ENCODE measurements around the gene IFT88. TPM values are rescaled to one million over a fixed set of nuclear protein-coding genes. Genes with fewer than 3 reads are reported as not detected.
"Not testable (repeated sequence)": the region's sequence is repeated elsewhere in the genome, so short reads cannot be mapped to it uniquely, and the experiment has no call there.

IFT88 gene
- total and polyA plus RNA-seq, 4 donors, result 8.7 to 59.0 (median 14.6) TPM

DNA sequence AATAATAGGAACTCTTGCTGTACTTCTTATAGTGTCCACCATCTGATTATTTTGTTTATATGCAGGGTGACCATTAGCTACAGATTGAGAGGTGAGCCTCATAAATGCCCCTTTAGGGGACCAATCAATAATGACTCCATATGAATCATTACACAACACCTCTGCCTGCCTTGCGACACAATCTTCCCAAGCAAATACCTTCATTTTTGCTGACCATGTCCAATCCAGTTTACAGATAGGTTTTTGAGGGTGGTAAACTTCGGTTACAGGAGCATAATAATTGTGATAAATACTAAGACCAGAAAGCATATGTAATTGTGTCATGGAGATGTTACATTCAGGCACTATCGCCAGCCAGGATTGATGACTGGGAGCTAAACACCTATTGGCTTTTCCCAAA is 112.9 kb downstream of the IFT88 start:
- Histone ChIP-seq H3K27ac (ENCODE audit: low read depth in 1 of 2, low read length in 1 of 2) (no peak overlapping the region), H3K9me3 (ENCODE audit: control insufficient read depth in 4 of 4, insufficient read depth in 3 of 4, low read length in 3 of 4) (no peaks in the 10 kb centered on the region), H3K4me1 (ENCODE audit: control insufficient read depth in 5 of 5, insufficient read depth in 5 of 5, low read length in 5 of 5) (peaks cover 0 to 4% (median 0%) of the 10 kb centered on the region in 5 donors), H3K36me3 (ENCODE audit: control insufficient read depth in 4 of 4, insufficient read depth in 4 of 4, low read length in 4 of 4) (peaks cover 0 to 4% (median 3%) of the 10 kb centered on the region in 4 donors), H3K27me3 (ENCODE audit: control insufficient read depth in 3 of 3, insufficient read depth in 3 of 3, low read length in 2 of 3) (no peaks in the 10 kb centered on the region), H3K9ac (ENCODE audit: insufficient read depth in 1 of 2, low read length in 2 of 2) (no peak overlapping the region), H3K4me3 (no peak overlapping the region)
- DNase-seq (no peak), ATAC-seq (ENCODE audit: insufficient read depth, low FRiP score) (no peak)
- 80 to 82% methylated on average over 3 of the region's 3 CpGs for WGBS, 2 donors
- TF ChIP-seq CTCF (IDR thresholded peaks at IDR 0.05; ENCODE audit: control extremely low read depth, extremely low read depth), result no peak

DNA sequence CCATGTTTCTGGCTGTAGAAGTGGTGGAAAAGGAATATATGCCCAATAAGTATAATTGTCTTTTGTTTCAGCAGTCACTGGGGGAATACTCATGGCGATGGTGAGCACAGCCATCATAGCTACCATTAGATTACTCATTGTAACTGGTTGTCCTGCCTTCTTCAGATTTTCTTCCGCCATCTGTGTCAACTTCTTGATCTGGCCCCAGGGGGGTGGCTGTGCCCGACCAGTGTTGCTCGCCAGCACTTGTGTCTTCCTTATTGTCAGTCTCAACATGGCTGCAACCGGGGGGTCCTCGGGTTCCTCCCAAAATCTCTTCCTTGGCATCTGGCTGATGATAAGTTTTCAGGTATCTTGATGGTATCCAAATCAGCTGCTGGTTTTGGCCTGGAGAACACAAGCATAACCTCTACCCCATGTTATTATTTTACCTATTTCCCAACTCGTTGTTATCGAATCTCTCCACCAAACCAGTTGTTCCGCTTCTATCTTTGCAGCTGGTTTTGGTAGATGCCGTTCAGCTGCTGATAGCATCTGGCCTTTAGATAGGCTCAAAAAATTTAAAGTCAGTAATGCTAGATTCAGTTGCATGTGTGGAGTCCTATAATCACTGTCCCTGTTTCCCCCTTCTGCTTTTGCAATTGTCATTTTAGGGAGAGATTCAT is 113.6 kb downstream of the IFT88 start:
- Histone ChIP-seq H3K4me1 (ENCODE audit: control insufficient read depth in 5 of 5, insufficient read depth in 5 of 5, low read length in 5 of 5) (peaks cover 0 to 4% (median 0%) of the 10 kb centered on the region in 5 donors), H3K9ac (ENCODE audit: insufficient read depth in 1 of 2, low read length in 2 of 2) (no peak overlapping the region), H3K9me3 (ENCODE audit: control insufficient read depth in 4 of 4, insufficient read depth in 3 of 4, low read length in 3 of 4) (no peaks in the 10 kb centered on the region), H3K36me3 (ENCODE audit: control insufficient read depth in 4 of 4, insufficient read depth in 4 of 4, low read length in 4 of 4) (peaks cover 0 to 4% (median 0%) of the 10 kb centered on the region in 4 donors), H3K4me3 (no peak overlapping the region), H3K27me3 (ENCODE audit: control insufficient read depth in 3 of 3, insufficient read depth in 3 of 3, low read length in 2 of 3) (no peaks in the 10 kb centered on the region), H3K27ac (ENCODE audit: low read depth in 1 of 2, low read length in 1 of 2) (no peak overlapping the region)
- DNase-seq (no peak), ATAC-seq (ENCODE audit: insufficient read depth, low FRiP score) (no peak)
- TF ChIP-seq CTCF (IDR thresholded peaks at IDR 0.05; ENCODE audit: control extremely low read depth, extremely low read depth), result no peak
- WGBS, 2 donors, result 94 to 98% methylated on average over 10 of the region's 10 CpGs

DNA sequence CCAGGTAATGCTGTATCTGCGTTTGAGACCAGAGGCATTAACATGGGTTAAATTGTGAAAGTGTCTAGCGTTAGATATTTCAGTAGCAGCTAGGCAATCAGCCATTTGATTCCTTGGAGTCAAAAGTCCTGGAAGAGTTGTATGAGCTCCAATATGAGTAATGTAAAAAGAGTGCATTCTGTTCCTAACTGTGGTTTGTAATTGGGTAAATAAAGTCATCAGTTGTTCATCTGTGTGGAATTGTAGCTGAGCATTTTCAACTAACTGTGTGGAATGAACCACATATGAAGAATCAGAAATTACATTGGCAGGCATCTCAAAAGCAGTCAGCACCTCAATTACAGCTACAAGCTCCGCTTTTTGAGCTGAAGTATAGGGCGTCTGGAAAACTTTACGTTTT is 114.5 kb downstream of the IFT88 start:
- H3K9me3 ChIP-seq (ENCODE audit: control insufficient read depth in 4 of 4, insufficient read depth in 3 of 4, low read length in 3 of 4); ATAC-seq (ENCODE audit: insufficient read depth, low FRiP score); H3K4me1 ChIP-seq (ENCODE audit: control insufficient read depth in 5 of 5, insufficient read depth in 5 of 5, low read length in 5 of 5); DNase-seq; H3K27ac ChIP-seq (ENCODE audit: low read depth in 1 of 2, low read length in 1 of 2); H3K9ac ChIP-seq (ENCODE audit: insufficient read depth in 1 of 2, low read length in 2 of 2); H3K4me3 ChIP-seq; H3K27me3 ChIP-seq (ENCODE audit: control insufficient read depth in 3 of 3, insufficient read depth in 3 of 3, low read length in 2 of 3); H3K36me3 ChIP-seq (ENCODE audit: control insufficient read depth in 4 of 4, insufficient read depth in 4 of 4, low read length in 4 of 4): not testable (repeated sequence)
- WGBS, 2 donors, result 80 to 82% methylated on average over 5 of the region's 5 CpGs

DNA sequence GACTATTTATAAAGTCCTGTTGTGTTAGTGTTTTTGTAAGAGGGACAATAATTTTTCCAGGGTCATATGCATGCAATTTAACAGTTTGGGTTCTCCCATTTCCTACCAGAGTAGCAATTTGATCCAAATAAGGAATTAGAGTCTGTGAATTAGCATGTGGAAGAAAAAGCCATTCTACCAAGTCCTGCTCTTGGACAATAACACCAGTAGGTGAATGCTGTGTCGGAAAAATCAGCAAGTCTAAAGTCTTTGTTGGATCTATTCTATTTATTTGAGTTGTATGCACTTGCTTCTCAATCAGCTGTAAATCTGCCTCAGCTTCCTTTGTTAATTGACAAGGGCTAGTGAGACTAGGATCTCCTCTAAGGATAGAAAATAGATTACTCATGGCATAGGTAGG is 115.1 kb downstream of the IFT88 start:
- no peaks in the 10 kb centered on the region for H3K27me3 ChIP-seq (ENCODE audit: control insufficient read depth in 3 of 3, insufficient read depth in 3 of 3, low read length in 2 of 3)
- H3K9ac ChIP-seq (ENCODE audit: insufficient read depth in 1 of 2, low read length in 2 of 2), result no peak overlapping the region
- no peak for DNase-seq
- WGBS, 2 donors, result 97 to 98% methylated on average over 1 of the region's 1 CpG
- no peaks in the 10 kb centered on the region for H3K9me3 ChIP-seq (ENCODE audit: control insufficient read depth in 4 of 4, insufficient read depth in 3 of 4, low read length in 3 of 4)
- no peak overlapping the region for H3K4me3 ChIP-seq
- peaks cover 0 to 4% (median 0%) of the 10 kb centered on the region in 4 donors for H3K36me3 ChIP-seq (ENCODE audit: control insufficient read depth in 4 of 4, insufficient read depth in 4 of 4, low read length in 4 of 4)
- peaks cover 0 to 4% (median 0%) of the 10 kb centered on the region in 5 donors for H3K4me1 ChIP-seq (ENCODE audit: control insufficient read depth in 5 of 5, insufficient read depth in 5 of 5, low read length in 5 of 5)
- no peak for ATAC-seq (ENCODE audit: insufficient read depth, low FRiP score)
- H3K27ac ChIP-seq (ENCODE audit: low read depth in 1 of 2, low read length in 1 of 2), result no peak overlapping the region
- TF ChIP-seq CTCF (IDR thresholded peaks at IDR 0.05; ENCODE audit: control extremely low read depth, extremely low read depth), result no peak
